Neuronal stem cell (in vitro differentiated cells): ENCODE data around the gene LMBR1L.

Experiments used
- DNase-seq: peaks from one replicate; pipeline ENCODE4 v3.0.0-alpha.2; 2013; ENCODE audit warnings: low spot score
- H2AFZ ChIP-seq: one replicate; pipeline ENCODE4 v1.6.1; 2013; ENCODE audit warnings: mild to moderate bottlenecking, low read length, inconsistent platforms
- H2AK5ac ChIP-seq: 2 replicates; pipeline ENCODE4 v1.6.1; 2013; ENCODE audit warnings: low read depth, mild to moderate bottlenecking, inconsistent platforms, low read length, moderate library complexity, mixed read lengths
- H2BK120ac ChIP-seq: 2 replicates; pipeline ENCODE4 v1.6.1; 2013; ENCODE audit warnings: low read depth, mild to moderate bottlenecking, inconsistent platforms, low read length, moderate library complexity, mixed read lengths
- H2BK12ac ChIP-seq: one replicate; pipeline ENCODE4 v1.6.1; 2013; ENCODE audit warnings: low read length, inconsistent platforms
- H2BK15ac ChIP-seq: 2 replicates; pipeline ENCODE4 v1.6.1; 2013; ENCODE audit warnings: mild to moderate bottlenecking, low read length, inconsistent platforms, mixed read lengths
- H2BK5ac ChIP-seq: one replicate; pipeline ENCODE4 v1.6.1; 2013; ENCODE audit warnings: inconsistent platforms, mild to moderate bottlenecking, low read length, moderate library complexity
- H3K14ac ChIP-seq: one replicate; pipeline ENCODE4 v1.6.1; 2013; ENCODE audit warnings: low read length, inconsistent platforms
- H3K18ac ChIP-seq: 2 replicates; pipeline ENCODE4 v1.6.1; 2013; ENCODE audit warnings: low read length, inconsistent platforms
- H3K23ac ChIP-seq: 2 replicates; pipeline ENCODE4 v1.6.1; 2013; ENCODE audit warnings: low read depth, mild to moderate bottlenecking, mixed read lengths, low read length, inconsistent platforms; ENCODE audit not compliant: poor library complexity
- H3K27ac ChIP-seq: replicated peaks from 3 replicates; pipeline ENCODE4 v1.5.1; 2013; ENCODE audit warnings: low read length, inconsistent platforms
- H3K27me3 ChIP-seq, 3 experiments: 2 replicates each; pipeline ENCODE4 v1.6.1; 2013; ENCODE audit warnings: low read length in 3 of 3, mild to moderate bottlenecking in 2 of 3, inconsistent platforms in 1 of 3, low read depth in 1 of 3, mixed read lengths in 1 of 3, moderate library complexity in 1 of 3; ENCODE audit not compliant: control insufficient read depth in 3 of 3, insufficient read depth in 3 of 3
- H3K36me3 ChIP-seq, 2 donors: replicated peaks in 1 of 2; 2 replicates each; pipeline ENCODE4 v1.6.1; 2013; ENCODE audit warnings: low read length in 2 of 2; ENCODE audit not compliant: control insufficient read depth in 2 of 2, insufficient read depth in 2 of 2
- H3K4ac ChIP-seq: 2 replicates; pipeline ENCODE4 v1.6.1; 2013; ENCODE audit warnings: inconsistent platforms, mild to moderate bottlenecking, low read length, moderate library complexity
- H3K4me1 ChIP-seq, 2 donors: 1 replicate in 1 of 2; 2 replicates in 1 of 2; pipeline ENCODE4 v1.6.1; 2013; ENCODE audit warnings: low read length in 2 of 2, low read depth in 1 of 2; ENCODE audit not compliant: control insufficient read depth in 2 of 2, insufficient read depth in 1 of 2
- H3K4me2 ChIP-seq: one replicate; pipeline ENCODE4 v1.6.1; 2013; ENCODE audit warnings: mild to moderate bottlenecking, low read length, inconsistent platforms; ENCODE audit not compliant: insufficient read depth, poor library complexity, severe bottlenecking
- H3K4me3 ChIP-seq, 2 donors: 2 replicates each; pipeline ENCODE4 v1.5.1; 2013; ENCODE audit warnings: low read length in 2 of 2, mild to moderate bottlenecking in 2 of 2, inconsistent platforms in 1 of 2, moderate library complexity in 1 of 2
- H3K79me1 ChIP-seq: one replicate; pipeline ENCODE4 v1.6.1; 2013; ENCODE audit warnings: low read depth, mild to moderate bottlenecking, inconsistent platforms, low read length, moderate library complexity
- H3K9ac ChIP-seq: one replicate; pipeline ENCODE4 v1.6.1; 2013; ENCODE audit warnings: mild to moderate bottlenecking, low read depth, low read length, inconsistent platforms; ENCODE audit not compliant: poor library complexity
- H3K9me3 ChIP-seq, 2 donors: replicated peaks in 1 of 2; 2 replicates each; pipeline versions ENCODE3 to v1.6.1; 2013; ENCODE audit warnings: low read length in 2 of 2, mild to moderate bottlenecking in 2 of 2, inconsistent platforms in 1 of 2, low read depth in 1 of 2, mixed read lengths in 1 of 2, moderate library complexity in 1 of 2; ENCODE audit not compliant: control insufficient read depth in 2 of 2, insufficient read depth in 1 of 2
- H4K8ac ChIP-seq: one replicate; pipeline ENCODE4 v1.6.1; 2013; ENCODE audit warnings: low read depth, mild to moderate bottlenecking, inconsistent platforms, low read length, moderate library complexity
- H4K91ac ChIP-seq: one replicate; pipeline ENCODE4 v1.6.1; 2013; ENCODE audit warnings: low read length, low read depth, mild to moderate bottlenecking, inconsistent platforms; ENCODE audit not compliant: poor library complexity
- WGBS, 2 donors: extraction: QIAGEN DNeasy Blood & Tissue Kit; methylation state at CpG; one replicate each; pipeline ENCODE4 v1.1.7; 2013; ENCODE audit warnings: missing lambda C conversion rate in 2 of 2, mixed read lengths in 1 of 2; ENCODE audit not compliant: insufficient read length in 2 of 2, insufficient replicate concordance in 1 of 2; ENCODE audit errors: extremely low coverage in 2 of 2; 5-methylcytosine and 5-hydroxymethylcytosine counted together

Gene LMBR1L

GRCh38 chr12:49121047-49121696 is 10.5 kb upstream of the LMBR1L start:
- Histone ChIP-seq H4K8ac (no peak overlapping the region), H3K4ac (no peak overlapping the region), H3K4me2 (no peak overlapping the region), H2BK5ac (no peak overlapping the region), H2AFZ (peak overlapping the region; percentile 67), H3K9ac (no peak overlapping the region), H4K91ac (no peak overlapping the region), H2AK5ac (no peak overlapping the region), H3K23ac (no peak overlapping the region), H3K18ac (no peak overlapping the region), H3K36me3 (no peaks in the 10 kb centered on the region), H3K4me3 (no peak overlapping the region), H2BK12ac (no peak overlapping the region), H3K9me3 (no peaks in the 10 kb centered on the region), H3K79me1 (no peaks in the 10 kb centered on the region), H3K27ac (no peak overlapping the region), H3K4me1 (peaks cover 2% of the 10 kb centered on the region in 2 donors), H2BK15ac (no peak overlapping the region), H2BK120ac (no peak overlapping the region), H3K14ac (no peak overlapping the region), H3K27me3 (no peaks in the 10 kb centered on the region)
- DNase-seq: peak; percentile 36
- WGBS, 2 donors: no CpG with 5 or more reads among the region's 6 CpGs

GRCh38 chr12:49111206-49111605 is 559 bp upstream of the LMBR1L start:
- Histone ChIP-seq H2BK15ac (no peak overlapping the region), H3K4ac (no peak overlapping the region), H2BK120ac (no peak overlapping the region), H4K8ac (no peak overlapping the region), H2BK5ac (no peak overlapping the region), H3K36me3 (peaks cover 7 to 19% of the 10 kb centered on the region in 2 donors), H2AK5ac (no peak overlapping the region), H2AFZ (peak overlapping the region; percentile 89), H3K18ac (peak overlapping the region; percentile 31), H3K23ac (no peak overlapping the region), H3K9ac (no peak overlapping the region), H4K91ac (no peak overlapping the region), H2BK12ac (no peak overlapping the region), H3K27ac (no peak overlapping the region), H3K27me3 (no peaks in the 10 kb centered on the region), H3K9me3 (no peaks in the 10 kb centered on the region), H3K79me1 (peaks cover 4% of the 10 kb centered on the region), H3K4me2 (peak overlapping the region; percentile 62), H3K14ac (no peak overlapping the region), H3K4me1 (peaks cover 6 to 7% of the 10 kb centered on the region in 2 donors), H3K4me3 (peak overlapping the region; percentile 23 to 91)
- no CpG with 5 or more reads among the region's 6 CpGs for WGBS, 2 donors
- DNase-seq: no peak

- Histone ChIP-seq H2BK5ac (peak overlapping the region; percentile 69), H3K36me3 (peaks cover 11 to 33% of the 10 kb centered on the region in 2 donors), H3K4ac (no peak overlapping the region), H4K8ac (no peak overlapping the region), H3K27me3 (no peaks in the 10 kb centered on the region), H3K4me3 (peak overlapping the region; percentile 91 to 98), H3K9me3 (no peaks in the 10 kb centered on the region), H3K14ac (peak overlapping the region; percentile 92), H3K27ac (peak overlapping the region; percentile 87), H2AK5ac (peak overlapping the region; percentile 28), H4K91ac (no peak overlapping the region), H3K4me2 (peak overlapping the region; percentile 61), H3K23ac (peak overlapping the region; percentile 38), H3K9ac (peak overlapping the region; percentile 96), H2BK120ac (no peak overlapping the region), H3K79me1 (peaks cover 4% of the 10 kb centered on the region), H3K18ac (peak overlapping the region; percentile 98), H2BK15ac (no peak overlapping the region), H3K4me1 (peaks cover 6 to 7% of the 10 kb centered on the region in 2 donors), H2AFZ (peak overlapping the region; percentile 89), H2BK12ac (no peak overlapping the region)
- no peak for DNase-seq
- no CpG with 5 or more reads among the region's 33 CpGs for WGBS, 2 donors
These were observed 795 bp downstream of the LMBR1L start for GRCh38 chr12:49109641-49110463.

GRCh38 chr12:49108958-49109404 is 1.7 kb downstream of the LMBR1L start:
- H4K91ac ChIP-seq: no peak overlapping the region
- no peak overlapping the region for H3K27ac ChIP-seq
- no peak overlapping the region for H2AFZ ChIP-seq
- H2BK120ac ChIP-seq: no peak overlapping the region
- peaks cover 4% of the 10 kb centered on the region for H3K79me1 ChIP-seq
- peaks cover 6 to 7% of the 10 kb centered on the region in 2 donors for H3K4me1 ChIP-seq
- H2BK5ac ChIP-seq: no peak overlapping the region
- no CpG with 5 or more reads among the region's 4 CpGs for WGBS, 2 donors
- no peak overlapping the region for H3K14ac ChIP-seq
- H3K9ac ChIP-seq: no peak overlapping the region
- no peak overlapping the region for H3K4ac ChIP-seq
- H3K4me3 ChIP-seq: peak overlapping the region in 1 of 2 donors; percentile 91
- DNase-seq: no peak
- no peak overlapping the region for H2AK5ac ChIP-seq
- peaks cover 16 to 41% of the 10 kb centered on the region in 2 donors for H3K36me3 ChIP-seq
- no peak overlapping the region for H2BK12ac ChIP-seq
- H4K8ac ChIP-seq: no peak overlapping the region
- H2BK15ac ChIP-seq: no peak overlapping the region
- H3K27me3 ChIP-seq: no peaks in the 10 kb centered on the region
- no peak overlapping the region for H3K4me2 ChIP-seq
- H3K18ac ChIP-seq: no peak overlapping the region
- H3K23ac ChIP-seq: no peak overlapping the region
- H3K9me3 ChIP-seq: no peaks in the 10 kb centered on the region
